ENCODE results near the gene INKA1. TPM values are rescaled to one million over a fixed set of nuclear protein-coding genes. Genes with fewer than 3 reads are reported as not detected.

Gene INKA1
- total RNA-seq, 1 experiment from 2014 or later: 1.3 TPM

DNA sequence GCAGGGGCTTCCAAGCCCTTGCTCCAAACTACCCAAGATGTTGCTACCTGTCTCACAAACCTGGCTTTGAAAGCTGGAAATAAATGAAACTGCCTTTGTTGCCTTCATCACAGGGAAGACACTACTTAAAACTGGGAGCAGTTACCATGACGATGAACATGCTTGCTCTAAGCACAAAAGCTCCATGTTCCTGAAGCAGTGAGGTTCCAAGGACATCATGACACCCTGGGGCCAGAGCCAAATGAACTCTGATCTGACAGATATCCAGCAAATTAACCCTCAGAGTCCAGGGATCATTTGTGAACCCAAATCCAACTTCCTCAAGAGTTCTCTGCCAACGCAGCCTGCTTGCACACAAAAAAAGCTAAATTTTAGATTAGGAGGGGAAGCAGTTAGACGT, 42.6 kb downstream of the INKA1 start:
- H3K9me3 ChIP-seq (replicated peaks): no peaks in the 10 kb centered on the region
- H3K36me3 ChIP-seq: peaks cover 31% of the 10 kb centered on the region
- no peaks in the 10 kb centered on the region for H3K27me3 ChIP-seq (replicated peaks)
- no peak for DNase-seq (ENCODE audit: low read depth in 1 of 2, low spot score in 2 of 2)
- no peak overlapping the region for H3K27ac ChIP-seq
- no peaks in the 10 kb centered on the region for H3K4me1 ChIP-seq (replicated peaks)
- H3K4me3 ChIP-seq: no peak overlapping the region

Other genes with a start within 250 kb of the INKA1 start
- 0.05 TPM in 1 of 2 replicates, not detected in the other for gene BSN, start 248.8 kb upstream of the INKA1 start, total RNA-seq (2014; rRNA removed; shearing (Covaris generic))
- 97.9 and 135 TPM in 2 replicates for gene APEH, start 128.9 kb upstream of the INKA1 start, total RNA-seq (2014; rRNA removed; shearing (Covaris generic))
- gene MST1, start 113.8 kb upstream of the INKA1 start, total RNA-seq (2014; rRNA removed; shearing (Covaris generic)): 0.50 and 1.2 TPM in 2 replicates
- gene RNF123, start 113.7 kb upstream of the INKA1 start, total RNA-seq (2014; rRNA removed; shearing (Covaris generic)): 6.0 and 17.1 TPM in 2 replicates
- 4.0 and 4.3 TPM in 2 replicates for gene AMIGO3, start 83.6 kb upstream of the INKA1 start, total RNA-seq (2014; rRNA removed; shearing (Covaris generic))
- 26.5 and 32.2 TPM in 2 replicates for gene GMPPB, start 79.3 kb upstream of the INKA1 start, total RNA-seq (2014; rRNA removed; shearing (Covaris generic))
- gene IP6K1, start 16.7 kb upstream of the INKA1 start, total RNA-seq (2014; rRNA removed; shearing (Covaris generic)): 17.5 and 22.5 TPM in 2 replicates
- gene CDHR4, start 3.4 kb upstream of the INKA1 start, total RNA-seq (2014; rRNA removed; shearing (Covaris generic)): not detected in 2 replicates
- gene UBA7, start 10.7 kb downstream of the INKA1 start, total RNA-seq (2014; rRNA removed; shearing (Covaris generic)): 11.7 and 24.8 TPM in 2 replicates
- gene TRAIP, start 53.3 kb downstream of the INKA1 start, total RNA-seq (2014; rRNA removed; shearing (Covaris generic)): 3.0 and 9.3 TPM in 2 replicates
- not detected in 2 replicates for gene CAMKV, start 66.6 kb downstream of the INKA1 start, total RNA-seq (2014; rRNA removed; shearing (Covaris generic))
- not detected in 2 replicates for gene MST1R, start 100.6 kb downstream of the INKA1 start, total RNA-seq (2014; rRNA removed; shearing (Covaris generic))
- gene MON1A, start 126.5 kb downstream of the INKA1 start, total RNA-seq (2014; rRNA removed; shearing (Covaris generic)): 7.6 and 7.8 TPM in 2 replicates
- 38.8 and 45.9 TPM in 2 replicates for gene RBM6, start 136.9 kb downstream of the INKA1 start, total RNA-seq (2014; rRNA removed; shearing (Covaris generic))